Embryonic facial prominence (tissue), 1 donor: Measurements from ENCODE around the gene LCN6.
"Not testable (repeated sequence)": the region's sequence is repeated elsewhere in the genome, so short reads cannot be mapped to it uniquely, and the experiment has no call there.

Experiments
- DNase-seq: peaks from one replicate; pipeline ENCODE4 v3.0.0-alpha.2; 2016; ENCODE audit errors: extremely low spot score

The LCN6 gene

GRCh38 chr9:136760424-136760823 is 12.1 kb upstream of the LCN6 start:
- no peak for DNase-seq

GRCh38 chr9:136759436-136760325 is 11.4 kb upstream of the LCN6 start:
- DNase-seq = no peak

GRCh38 chr9:136759001-136759400 is 10.7 kb upstream of the LCN6 start:
- no peak for DNase-seq

GRCh38 chr9:136757751-136758140 is 9.4 kb upstream of the LCN6 start:
- DNase-seq = no peak

GRCh38 chr9:136757328-136757727 is 9.0 kb upstream of the LCN6 start:
- DNase-seq = no peak

GRCh38 chr9:136756836-136757235 is 8.5 kb upstream of the LCN6 start:
- no peak for DNase-seq

- no peak for DNase-seq
Measured at GRCh38 chr9:136756134-136756438, 7.8 kb upstream of the LCN6 start.

DNA sequence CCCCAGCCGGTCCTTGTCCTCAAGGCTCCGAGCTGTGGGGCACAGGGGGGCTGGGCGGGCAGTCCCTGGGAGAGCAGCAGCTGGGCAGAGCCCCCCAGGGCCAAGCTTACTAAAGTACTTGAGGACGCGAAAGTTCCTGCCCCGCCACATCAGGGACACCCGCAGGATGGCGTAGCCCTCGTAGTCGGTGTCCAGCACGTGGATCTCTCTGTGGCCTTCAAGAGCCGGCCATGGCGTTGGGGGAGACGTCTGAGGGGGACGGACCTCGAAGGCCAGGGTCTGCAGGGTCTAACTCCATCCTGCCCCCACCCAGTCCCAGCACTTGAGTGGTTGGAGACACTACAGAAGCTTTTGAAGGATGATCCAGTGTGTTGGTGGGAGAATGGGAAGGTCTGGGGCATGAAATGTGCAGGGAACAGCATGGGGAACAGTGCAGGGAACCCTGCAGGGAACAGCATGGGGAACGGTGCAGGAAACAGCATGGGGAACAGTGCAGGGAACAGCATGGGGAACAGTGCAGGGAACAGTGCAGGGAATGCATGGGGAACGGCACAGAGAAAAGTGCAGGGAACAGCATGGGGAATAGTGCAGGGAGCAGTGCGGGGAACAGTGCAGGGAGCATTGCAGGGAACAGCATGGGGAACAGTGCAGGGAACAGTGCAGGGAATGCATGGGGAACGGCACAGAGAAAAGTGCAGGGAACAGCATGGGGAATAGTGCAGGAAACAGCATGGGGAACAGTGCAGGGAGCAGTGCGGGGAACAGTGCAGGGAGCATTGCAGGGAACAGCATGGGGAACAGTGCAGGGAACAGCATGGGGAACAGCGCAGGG is 7.2 kb upstream of the LCN6 start:
- DNase-seq = not testable (repeated sequence)

GRCh38 chr9:136754626-136755301 is 6.4 kb upstream of the LCN6 start:
- DNase-seq = no peak

DNA sequence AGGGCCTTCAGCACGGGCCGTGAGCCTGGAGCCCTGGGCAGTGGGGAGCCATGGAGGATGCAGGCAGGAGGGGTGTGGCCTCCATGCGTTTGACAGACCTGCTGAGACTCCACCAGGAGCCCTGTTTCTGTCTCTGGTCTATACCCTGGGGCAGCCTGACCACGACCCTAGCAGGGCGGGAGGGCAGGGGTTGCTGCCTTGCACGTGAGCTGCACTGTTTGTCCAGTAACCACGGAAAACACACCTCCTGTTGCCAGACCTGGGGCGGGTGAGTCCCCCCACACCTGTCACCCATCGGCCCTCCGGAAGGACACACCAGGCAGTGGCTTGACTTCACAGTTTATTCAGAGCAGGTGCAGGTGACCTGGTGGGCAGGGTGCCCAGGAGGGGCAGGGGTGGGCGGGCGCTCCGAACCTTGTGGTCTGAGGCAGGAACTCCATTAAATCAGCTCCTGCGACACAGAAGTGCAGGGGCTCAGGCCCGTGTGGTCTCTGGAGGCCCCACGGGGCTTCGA is 5.8 kb upstream of the LCN6 start:
- DNase-seq = no peak

- DNase-seq = no peak
Measured at GRCh38 chr9:136753371-136754058, 5.2 kb upstream of the LCN6 start.

DNA sequence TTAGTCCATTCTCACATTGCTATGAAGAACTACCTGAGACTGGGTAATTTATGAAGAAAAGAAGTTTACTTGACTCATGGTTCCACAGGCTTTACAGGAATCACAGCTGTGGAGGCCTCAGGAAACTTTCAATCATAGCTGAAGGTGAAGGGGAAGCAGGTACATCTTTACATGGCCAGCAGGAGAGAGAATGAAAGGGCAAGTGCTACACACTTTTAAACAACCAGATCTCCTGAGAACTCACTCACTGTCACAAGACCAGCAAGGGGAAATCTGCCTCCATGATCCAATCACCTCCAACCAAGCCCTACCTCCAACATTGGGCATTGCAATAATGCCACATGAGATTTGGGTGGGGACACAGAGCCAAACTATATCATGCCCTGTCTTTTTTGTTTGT is 3.5 kb upstream of the LCN6 start:
- DNase-seq = no peak

DNA sequence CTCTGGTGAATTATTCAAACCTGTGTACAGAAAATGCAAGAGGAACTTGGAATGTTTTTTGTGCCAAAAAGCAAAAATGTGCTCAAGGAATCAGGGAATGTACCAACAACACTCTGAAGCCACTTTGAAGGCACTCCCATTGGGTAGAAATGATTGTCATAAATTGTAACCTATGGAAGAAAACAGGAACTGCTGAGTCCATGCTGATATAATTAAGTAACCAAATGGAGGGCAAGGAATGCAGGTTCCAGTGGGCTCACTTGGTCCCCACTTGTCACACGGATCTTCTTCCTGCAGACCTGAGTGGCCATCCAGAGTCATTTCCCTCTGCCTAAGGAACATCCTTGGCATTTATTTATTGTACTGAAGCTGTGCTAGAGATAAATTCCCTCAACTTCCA is 2.9 kb upstream of the LCN6 start:
- DNase-seq = no peak

DNA sequence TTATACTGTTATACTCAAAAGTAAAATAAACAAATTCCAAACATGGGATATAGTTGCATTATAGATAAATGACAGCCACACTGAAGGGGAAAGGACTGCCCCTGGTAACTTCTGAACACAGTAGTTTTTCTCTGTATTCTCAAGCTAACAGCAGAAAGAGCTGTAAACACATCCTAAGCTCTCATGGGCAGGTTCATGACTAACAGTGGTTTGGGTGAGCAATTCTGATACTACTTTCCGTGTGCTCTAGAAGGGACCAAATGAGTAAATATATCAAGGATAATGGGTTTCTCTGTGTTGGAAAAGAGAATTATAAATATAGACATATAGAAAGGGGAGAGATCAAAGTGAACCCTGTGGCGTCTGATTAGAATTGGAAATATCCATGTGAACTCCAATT is 2.2 kb upstream of the LCN6 start:
- no peak for DNase-seq

DNA sequence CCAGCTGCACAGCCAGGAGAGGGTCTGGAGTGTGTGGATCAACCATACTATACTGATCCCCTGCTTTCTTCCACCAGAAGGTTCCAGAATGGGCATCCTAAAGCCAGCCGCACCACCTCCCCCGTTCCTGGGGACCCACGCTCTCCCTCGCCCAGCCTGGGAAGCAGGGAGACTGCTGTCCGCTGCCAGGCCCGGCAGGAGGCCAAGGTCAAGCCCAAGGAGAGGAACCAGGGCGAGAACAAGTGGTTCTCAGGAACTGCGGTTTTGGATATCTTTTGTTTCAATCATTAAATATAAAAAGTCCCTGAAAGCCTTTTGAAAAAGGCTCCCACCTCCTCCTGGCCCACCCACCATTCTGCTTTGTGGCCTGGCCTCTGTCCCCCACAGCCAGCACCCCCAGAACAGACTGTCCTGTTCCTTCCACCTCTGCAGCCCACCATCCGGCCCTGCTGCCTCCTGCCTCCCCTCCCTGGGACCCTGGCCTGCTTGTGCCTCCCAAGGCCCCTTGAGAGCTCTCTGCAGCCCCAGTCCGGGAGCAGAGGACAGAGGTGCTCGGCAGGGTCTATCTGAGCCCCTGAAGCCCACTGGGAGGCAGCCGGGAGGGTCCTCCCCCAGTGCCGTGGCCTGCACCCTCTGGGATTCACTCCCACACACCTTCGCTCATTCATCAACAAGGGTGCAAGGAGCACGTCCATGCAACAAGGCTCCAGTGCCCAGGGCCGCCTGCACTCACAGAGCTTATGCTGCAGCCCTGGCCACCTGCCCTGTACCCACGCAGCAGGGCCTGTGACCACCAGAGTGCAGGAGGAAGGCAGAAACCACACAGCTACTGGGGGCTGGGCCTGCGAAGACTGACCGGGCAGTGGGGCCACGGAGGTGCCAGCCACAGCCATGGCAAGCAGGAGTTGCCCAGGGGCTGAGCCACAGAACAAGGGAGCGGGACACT is 614 bp upstream of the LCN6 start:
- no peak for DNase-seq

GRCh38 chr9:136747161-136748060 is 914 bp downstream of the LCN6 start:
- DNase-seq = no peak

- no peak for DNase-seq
Measured at GRCh38 chr9:136746621-136747020, 1.7 kb downstream of the LCN6 start.

GRCh38 chr9:136746155-136746490 is 2.2 kb downstream of the LCN6 start:
- no peak for DNase-seq

DNA sequence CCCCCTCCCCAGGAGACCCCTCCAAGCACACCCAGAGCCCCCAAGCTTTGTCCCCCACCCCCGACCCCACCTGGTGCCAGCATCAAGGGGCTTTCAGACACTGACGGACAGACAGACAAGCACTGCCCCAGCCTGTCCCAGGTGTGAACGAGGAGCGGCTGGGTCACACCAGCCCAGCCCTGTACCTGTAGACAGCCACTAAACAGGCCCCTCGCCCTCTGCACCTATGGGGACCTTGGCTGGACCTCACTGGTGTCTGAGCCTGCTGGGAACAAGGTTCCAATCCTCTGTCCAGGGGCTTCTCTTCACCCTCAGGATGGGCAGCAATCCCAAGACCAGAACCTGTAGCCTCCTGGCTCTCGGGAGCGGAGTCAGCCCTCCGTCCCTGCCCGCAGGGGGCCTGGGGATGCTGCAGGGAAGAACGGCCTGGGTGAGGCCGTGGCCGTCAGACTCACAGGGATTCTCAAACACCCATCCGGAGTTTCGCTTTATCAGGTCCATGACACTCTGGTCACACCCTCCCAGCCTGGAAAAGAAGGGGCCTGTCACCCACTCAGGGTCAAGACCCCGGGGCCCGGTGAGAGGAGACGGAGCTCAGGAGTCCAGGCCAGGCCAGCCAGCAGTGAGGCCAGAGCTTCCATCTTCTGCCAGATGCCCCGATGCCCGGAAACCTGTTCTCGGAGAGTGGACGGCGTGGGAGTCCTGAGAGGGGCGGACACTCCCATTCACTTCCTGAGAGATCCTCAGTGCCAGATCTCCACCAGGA is 2.8 kb downstream of the LCN6 start:
- no peak for DNase-seq
